M059J (cell line): ENCODE measurements around the gene IRF9. TPM values are rescaled to one million over a fixed set of nuclear protein-coding genes. Genes with fewer than 3 reads are reported as not detected.
"Not testable (repeated sequence)": the region's sequence is repeated elsewhere in the genome, so short reads cannot be mapped to it uniquely, and the experiment has no call there.

Experiments used
- DNase-seq: peaks from one replicate; pipeline ENCODE4 v3.0.0-alpha.2; 2012; ENCODE audit warnings: low read depth
- total RNA-seq: library from RNA; depleted of rRNA; stranded (reverse); fragments of >200 nt; shearing (Covaris generic); gene quantifications from 2 replicates; pipeline ENCODE4 v1.2.3, GENCODE V29; 2014

The IRF9 gene
- total RNA-seq, 1 experiment from 2014 or later = 160 TPM

DNA sequence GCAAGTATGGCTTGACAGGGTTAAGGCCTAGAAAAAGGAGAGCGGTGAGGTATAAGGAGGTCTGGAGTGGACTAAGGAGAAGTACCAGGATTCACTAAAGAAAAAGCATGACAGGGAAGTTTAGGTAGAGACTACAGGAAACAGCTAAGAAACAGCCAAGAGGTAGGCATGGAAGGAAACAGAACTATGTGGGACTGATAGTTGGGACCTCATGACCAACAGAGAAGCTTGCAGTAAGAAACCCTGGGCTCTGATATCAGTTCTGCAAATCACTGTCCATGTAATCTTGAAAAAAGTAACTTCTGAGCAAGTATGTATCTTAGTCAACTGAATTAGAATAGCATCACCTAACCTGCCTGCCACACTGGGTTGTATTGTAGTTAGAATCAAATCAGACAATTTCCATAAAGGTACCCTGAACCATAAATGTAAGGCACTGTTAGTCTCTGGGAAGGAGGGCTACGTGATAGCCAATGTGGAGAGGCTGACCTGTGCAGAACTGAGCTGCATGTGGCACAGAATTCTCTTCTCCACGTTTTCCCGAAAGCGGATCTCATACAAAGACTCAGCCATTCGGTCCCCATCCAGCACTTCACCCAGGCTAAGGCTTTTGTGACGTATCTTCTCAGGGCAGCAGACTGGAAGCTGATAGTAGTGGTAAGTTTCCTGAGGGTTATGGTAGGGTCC, 33.3 kb downstream of the IRF9 start:
- no peak for DNase-seq

- DNase-seq = no peak
Observed at GRCh38 chr14:24194873-24195185, 33.8 kb downstream of the IRF9 start.

DNA sequence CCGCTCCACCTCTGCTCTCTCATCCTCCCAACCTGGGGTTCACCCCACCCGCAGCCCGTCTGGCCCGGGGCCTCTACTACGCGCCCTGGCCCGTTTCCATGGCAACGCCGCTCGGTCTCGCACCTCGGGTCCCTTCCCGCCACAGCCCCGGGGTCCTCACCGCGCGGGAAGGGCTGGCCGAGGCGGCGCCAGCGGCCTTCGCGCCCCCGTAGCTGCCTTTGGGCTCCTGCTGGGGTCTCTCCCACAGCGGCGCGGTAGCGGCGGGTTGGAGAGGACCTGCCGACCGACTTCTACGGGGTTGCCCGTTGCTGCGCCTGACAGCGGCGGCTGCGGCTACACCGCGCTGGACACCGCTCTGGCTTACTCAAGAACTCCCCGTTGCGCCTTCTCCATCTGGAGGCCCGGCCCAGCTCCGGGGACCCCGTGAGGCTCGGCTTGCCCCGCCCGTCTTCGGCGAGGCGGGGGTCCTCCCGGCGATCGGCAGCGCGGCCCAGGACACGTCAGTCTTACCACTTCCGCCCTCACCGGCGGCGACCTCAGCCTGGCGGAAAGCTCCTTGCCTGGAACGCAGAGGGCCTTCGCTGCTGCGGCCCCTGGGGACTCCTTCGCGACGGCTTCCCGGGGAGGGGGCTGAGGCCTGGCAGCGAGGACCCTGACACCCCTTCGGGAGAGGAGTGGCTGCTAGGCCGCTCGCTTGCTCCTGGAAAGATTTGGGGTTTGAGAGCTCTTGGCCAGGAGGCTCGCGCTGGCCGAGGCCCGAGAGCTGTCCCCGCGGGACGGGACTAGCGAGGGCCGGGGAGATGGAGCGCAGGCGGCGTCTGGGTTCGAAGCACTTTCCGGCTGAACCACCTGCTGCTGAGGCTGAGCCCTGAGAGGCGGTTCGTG, 34.4 kb downstream of the IRF9 start, which contains the start of gene TM9SF1:
Gene TM9SF1 (minus strand): TSS at position 256 of the 885 bp plus-strand sequence. CDS start 422 bp downstream, outside the sequence.
- DNase-seq = peak; percentile 84

GRCh38 chr14:24196071-24197055, 35.3 kb downstream of the IRF9 start:
- DNase-seq = peak; percentile 34

GRCh38 chr14:24197056-24197450, 36.0 kb downstream of the IRF9 start:
- no peak for DNase-seq

DNA sequence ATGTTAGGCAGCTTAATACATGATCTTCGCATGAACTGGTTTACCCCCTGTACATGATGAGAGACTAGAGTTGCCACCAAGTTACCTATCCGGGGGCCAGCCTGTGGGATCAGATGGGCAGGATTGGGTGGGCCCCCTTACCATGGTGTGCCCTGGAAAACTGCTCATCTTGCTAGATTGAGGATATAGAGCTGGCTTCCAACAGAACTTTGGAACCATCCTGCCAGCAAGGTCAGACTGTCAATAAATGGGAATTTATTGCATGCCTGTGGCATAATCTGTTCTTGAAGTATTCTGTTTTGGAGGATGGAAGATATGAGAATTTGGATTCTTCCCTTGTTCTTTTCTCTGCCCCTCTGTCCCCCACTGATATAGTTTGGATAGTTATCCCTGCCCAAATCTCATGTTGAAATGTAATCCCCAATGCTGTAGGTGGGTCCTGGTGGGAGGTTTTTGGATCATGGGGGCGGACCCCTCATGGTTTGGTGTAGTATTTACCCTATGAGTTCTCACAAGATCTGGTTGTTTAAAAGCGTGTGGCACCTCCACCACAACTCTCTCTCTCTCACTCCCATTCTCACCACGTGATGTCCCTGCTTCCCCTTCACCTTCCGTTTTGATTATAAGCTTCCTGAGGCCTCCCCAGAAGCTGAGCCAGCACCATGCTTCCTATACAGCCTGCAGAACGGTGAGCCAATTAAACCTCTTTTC, 37.9 kb downstream of the IRF9 start:
- no peak for DNase-seq

DNA sequence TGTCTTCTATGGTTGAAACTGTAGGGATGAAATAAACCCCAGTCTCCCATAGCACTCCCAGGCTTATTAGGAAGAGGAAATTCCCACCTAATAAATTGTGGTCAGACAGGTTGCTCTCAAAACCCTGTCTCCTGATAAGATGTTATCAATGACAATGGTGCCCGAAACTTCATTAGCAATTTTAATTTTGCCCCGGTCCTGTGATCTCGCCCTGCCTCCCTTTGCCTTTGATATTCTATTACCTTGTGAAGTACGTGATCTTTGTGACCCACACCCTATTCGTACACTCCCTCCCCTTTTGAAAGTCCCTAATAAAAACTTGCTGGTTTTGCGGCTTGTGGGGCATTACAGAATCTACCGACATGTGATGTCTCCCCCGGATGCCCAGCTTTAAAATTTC, 41.5 kb downstream of the IRF9 start:
- DNase-seq = not testable (repeated sequence)

- not testable (repeated sequence) for DNase-seq
Observed at GRCh38 chr14:24203249-24203886, 42.3 kb downstream of the IRF9 start.

GRCh38 chr14:24204163-24205146, 43.4 kb downstream of the IRF9 start:
- no peak for DNase-seq

DNA sequence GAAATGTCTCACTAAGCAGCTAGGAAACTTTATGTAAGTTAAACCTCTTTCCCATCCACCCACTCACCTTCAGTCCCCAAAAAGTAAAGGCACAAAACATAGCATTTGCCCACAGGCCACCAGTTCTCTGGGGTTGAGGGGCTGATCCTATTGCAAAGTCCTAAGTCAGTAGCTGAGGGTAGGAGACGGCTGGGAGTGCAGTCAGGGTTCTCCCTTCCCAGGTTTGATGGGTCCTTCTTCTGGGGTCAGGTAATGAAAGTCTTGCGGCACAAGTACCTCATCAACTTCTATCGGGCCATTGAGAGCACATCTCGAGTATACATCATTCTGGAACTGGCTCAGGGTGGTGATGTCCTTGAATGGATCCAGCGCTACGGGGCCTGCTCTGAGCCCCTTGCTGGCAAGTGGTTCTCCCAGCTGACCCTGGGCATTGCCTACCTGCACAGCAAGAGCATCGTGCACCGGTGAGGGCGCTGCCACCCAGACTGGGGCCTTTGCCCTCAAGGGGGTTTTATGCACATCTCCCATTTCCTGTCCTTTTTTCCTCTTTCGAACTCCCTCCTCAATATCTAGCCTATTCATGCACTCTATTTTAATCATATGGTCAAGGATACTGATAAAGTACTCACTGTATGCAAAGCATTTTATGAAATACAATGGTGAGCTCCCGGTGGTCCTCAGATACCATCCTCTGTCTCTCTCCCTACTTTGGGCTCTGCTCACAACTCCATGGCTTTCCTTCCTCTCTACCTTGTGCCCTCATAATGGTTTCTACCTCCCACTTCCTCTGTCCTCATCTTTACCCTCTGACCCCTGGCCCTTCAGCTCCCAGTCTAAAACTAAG, 45.4 kb downstream of the IRF9 start:
- no peak for DNase-seq

DNA sequence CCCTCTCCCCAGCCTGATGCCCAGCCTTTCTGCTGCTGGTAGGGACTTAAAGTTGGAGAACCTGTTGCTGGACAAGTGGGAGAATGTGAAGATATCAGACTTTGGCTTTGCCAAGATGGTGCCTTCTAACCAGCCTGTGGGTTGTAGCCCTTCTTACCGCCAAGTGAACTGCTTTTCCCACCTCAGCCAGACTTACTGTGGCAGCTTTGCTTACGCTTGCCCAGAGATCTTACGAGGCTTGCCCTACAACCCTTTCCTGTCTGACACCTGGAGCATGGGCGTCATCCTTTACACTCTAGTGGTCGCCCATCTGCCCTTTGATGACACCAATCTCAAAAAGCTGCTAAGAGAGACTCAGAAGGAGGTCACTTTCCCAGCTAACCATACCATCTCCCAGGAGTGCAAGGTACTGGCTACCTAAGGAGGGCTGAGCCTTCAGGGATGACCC, 46.1 kb downstream of the IRF9 start:
- DNase-seq = no peak

GRCh38 chr14:24207625-24208024, 46.6 kb downstream of the IRF9 start:
- no peak for DNase-seq

DNA sequence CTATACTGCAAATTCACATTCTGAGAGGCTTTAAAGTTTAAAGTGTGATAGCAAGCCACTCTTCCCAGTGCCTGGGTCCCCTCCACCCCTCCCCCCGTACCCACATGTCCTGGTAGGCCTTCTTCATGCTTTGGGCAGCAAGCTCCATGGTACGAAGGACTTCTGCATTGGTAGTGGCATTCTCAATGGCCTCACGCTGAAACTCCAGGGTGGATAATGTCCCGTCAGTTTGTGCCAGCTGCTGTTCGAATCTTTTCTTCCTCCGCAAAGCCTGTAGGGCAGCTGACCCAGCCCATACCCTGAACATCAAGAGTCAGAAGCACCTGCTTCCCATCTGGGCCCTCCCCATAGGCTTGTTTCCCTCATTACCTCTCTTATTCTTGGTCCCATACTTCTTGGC, 50.2 kb downstream of the IRF9 start:
- DNase-seq = no peak

GRCh38 chr14:24212924-24213865, 52.1 kb downstream of the IRF9 start, which contains the start of gene CHMP4A:
Gene CHMP4A (minus strand): TSS chr14:24213488. CDS start chr14:24213439, 49 bp downstream.
- peak; percentile 98 for DNase-seq

GRCh38 chr14:24213866-24214662, 53.0 kb downstream of the IRF9 start:
- no peak for DNase-seq
